ENCODE results near the gene VMO1.

Gene VMO1

GRCh38 chr17:4823373-4824089 is 37.4 kb upstream of the VMO1 start:
- peaks cover 4% of the 10 kb centered on the region for H3K36me3 ChIP-seq (replicated peaks)

GRCh38 chr17:4822835-4823234 is 36.7 kb upstream of the VMO1 start:
- DNase-seq = no peak
- TF ChIP-seq, protein P1, sequence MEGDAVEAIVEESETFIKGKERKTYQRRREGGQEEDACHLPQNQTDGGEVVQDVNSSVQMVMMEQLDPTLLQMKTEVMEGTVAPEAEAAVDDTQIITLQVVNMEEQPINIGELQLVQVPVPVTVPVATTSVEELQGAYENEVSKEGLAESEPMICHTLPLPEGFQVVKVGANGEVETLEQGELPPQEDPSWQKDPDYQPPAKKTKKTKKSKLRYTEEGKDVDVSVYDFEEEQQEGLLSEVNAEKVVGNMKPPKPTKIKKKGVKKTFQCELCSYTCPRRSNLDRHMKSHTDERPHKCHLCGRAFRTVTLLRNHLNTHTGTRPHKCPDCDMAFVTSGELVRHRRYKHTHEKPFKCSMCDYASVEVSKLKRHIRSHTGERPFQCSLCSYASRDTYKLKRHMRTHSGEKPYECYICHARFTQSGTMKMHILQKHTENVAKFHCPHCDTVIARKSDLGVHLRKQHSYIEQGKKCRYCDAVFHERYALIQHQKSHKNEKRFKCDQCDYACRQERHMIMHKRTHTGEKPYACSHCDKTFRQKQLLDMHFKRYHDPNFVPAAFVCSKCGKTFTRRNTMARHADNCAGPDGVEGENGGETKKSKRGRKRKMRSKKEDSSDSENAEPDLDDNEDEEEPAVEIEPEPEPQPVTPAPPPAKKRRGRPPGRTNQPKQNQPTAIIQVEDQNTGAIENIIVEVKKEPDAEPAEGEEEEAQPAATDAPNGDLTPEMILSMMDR (IDR thresholded peaks at IDR 0.05; ENCODE audit: low read depth, low read length, missing control alignments) = no peak
- H3K4me3 ChIP-seq (ENCODE audit: low read depth, low read length) = no peak overlapping the region
- H3K36me3 ChIP-seq (replicated peaks) = peaks cover 4% of the 10 kb centered on the region
- no peaks in the 10 kb centered on the region for H3K27me3 ChIP-seq (replicated peaks)
- no peak overlapping the region for H3K27ac ChIP-seq
- in situ Hi-C loops (cut with HindIII; ENCODE audit: low pct_ligation_motif_present, low sequenced_read_pairs) = no loop called here

More at GRCh38 chr17:4823373-4824089, 37.4 kb upstream of the VMO1 start:
- H3K27ac ChIP-seq = no peak overlapping the region
- no peak overlapping the region for H3K4me3 ChIP-seq (ENCODE audit: low read depth, low read length)
- in situ Hi-C loops (cut with HindIII; ENCODE audit: low pct_ligation_motif_present, low sequenced_read_pairs) = no loop called here
- TF ChIP-seq, protein P1 (IDR thresholded peaks at IDR 0.05; ENCODE audit: low read depth, low read length, missing control alignments) = no peak
- no peaks in the 10 kb centered on the region for H3K27me3 ChIP-seq (replicated peaks)
- DNase-seq = no peak

DNA sequence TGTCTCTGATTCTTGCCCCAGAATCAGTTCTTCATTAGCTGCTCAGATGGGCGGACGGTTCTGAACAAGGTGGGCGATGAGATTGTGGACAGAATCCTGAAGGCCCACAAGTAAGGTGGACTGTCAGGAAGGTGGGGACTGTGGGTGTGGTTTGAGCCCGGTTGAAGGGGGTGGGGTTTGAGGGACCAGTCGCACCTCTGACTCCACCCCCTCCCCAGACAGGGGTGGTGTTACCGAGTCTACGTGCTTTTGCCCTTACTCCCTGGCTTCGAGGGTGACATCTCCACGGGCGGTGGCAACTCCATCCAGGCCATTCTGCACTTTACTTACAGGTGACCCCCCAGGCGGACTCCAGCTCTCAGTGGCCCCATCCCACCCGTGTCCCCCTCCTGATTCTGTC is 32.1 kb upstream of the VMO1 start:
- Histone ChIP-seq H3K27me3 (replicated peaks) (no peaks in the 10 kb centered on the region), H3K36me3 (replicated peaks) (peaks cover 13% of the 10 kb centered on the region), H3K27ac (no peak overlapping the region), H3K4me3 (ENCODE audit: low read depth, low read length) (no peak overlapping the region)
- TF ChIP-seq, protein P1 (IDR thresholded peaks at IDR 0.05; ENCODE audit: low read depth, low read length, missing control alignments) = no peak
- no peak for DNase-seq
- in situ Hi-C loops (cut with HindIII; ENCODE audit: low pct_ligation_motif_present, low sequenced_read_pairs) = no loop called here

DNA sequence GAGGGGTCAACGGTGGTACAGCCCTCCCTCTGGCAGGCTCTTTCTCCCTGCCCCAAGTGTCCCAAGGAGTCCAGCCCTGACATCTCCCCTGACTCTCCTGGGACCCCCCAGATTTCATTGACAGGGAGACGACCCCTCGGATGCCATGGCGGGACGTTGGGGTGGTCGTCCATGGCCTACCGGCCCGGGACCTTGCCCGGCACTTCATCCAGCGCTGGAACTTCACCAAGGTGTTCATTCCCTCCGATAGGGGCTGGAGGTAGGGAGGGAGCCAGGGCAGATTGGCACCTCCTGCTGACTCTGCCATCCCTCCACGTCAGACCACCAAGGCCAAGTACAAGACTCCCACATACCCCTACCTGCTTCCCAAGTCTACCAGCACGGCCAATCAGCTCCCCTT is 30.7 kb upstream of the VMO1 start:
- in situ Hi-C loops (cut with HindIII; ENCODE audit: low pct_ligation_motif_present, low sequenced_read_pairs) = no loop called here
- H3K27me3 ChIP-seq (replicated peaks) = no peaks in the 10 kb centered on the region
- no peak for DNase-seq
- peaks cover 13% of the 10 kb centered on the region for H3K36me3 ChIP-seq (replicated peaks)
- no peak overlapping the region for H3K27ac ChIP-seq
- H3K4me3 ChIP-seq (ENCODE audit: low read depth, low read length) = no peak overlapping the region
- TF ChIP-seq, protein P1 (IDR thresholded peaks at IDR 0.05; ENCODE audit: low read depth, low read length, missing control alignments) = no peak

DNA sequence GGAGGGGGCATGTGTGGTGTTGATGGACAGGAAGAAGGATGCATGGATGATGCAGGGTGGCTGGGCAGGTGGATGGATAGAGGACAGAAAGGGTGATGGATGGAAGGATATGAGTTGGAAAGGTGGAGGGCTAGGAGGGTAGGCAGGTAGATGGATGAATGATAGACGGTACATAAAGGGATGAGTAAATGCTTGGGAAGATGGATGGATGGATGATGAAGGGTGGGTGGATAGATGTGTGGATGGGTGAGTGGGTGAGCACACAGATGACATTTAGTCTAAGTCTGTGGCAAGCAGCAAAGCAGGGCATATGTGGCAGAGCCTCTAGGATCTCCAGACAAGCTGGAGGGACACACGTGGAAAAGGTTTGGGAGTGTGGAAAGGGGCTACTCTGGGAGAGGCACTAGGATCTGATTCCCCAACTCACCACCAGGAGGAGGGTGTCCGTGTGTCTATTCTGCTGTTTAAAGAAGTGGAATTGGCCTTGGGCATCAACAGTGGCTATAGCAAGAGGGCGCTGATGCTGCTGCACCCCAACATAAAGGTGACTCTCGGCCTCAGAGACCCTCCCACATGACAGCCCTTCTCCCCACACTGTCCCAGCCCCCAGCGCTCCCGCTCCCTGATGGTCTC is 29.0 kb upstream of the VMO1 start:
- DNase-seq = no peak
- Histone ChIP-seq H3K27me3 (replicated peaks) (no peaks in the 10 kb centered on the region), H3K4me3 (ENCODE audit: low read depth, low read length) (no peak overlapping the region), H3K36me3 (replicated peaks) (peaks cover 11% of the 10 kb centered on the region), H3K27ac (no peak overlapping the region)
- TF ChIP-seq, protein P1 (IDR thresholded peaks at IDR 0.05; ENCODE audit: low read depth, low read length, missing control alignments) = peak; percentile 55
- in situ Hi-C loops (cut with HindIII; ENCODE audit: low pct_ligation_motif_present, low sequenced_read_pairs) = no loop called here

Measured in brain microvascular endothelial cell (primary cell).